Endothelial cell of umbilical vein (primary cell): ENCODE results near the gene LRRC28. TPM values are rescaled to one million over a fixed set of nuclear protein-coding genes. Genes with fewer than 3 reads are reported as not detected.

Experiments
- BruUV-seq: library from RNA; stranded (reverse); fragments of 400-500 nt; replicated peaks from 2 replicates; lab custom pipeline; 2021; lab: Mats Ljungman, UMichigan
- CTCF ChIA-PET: fragments of 300-600, 350-600 bp; sonication (Branson Sonifier 250); formaldehyde crosslinking; loops from one replicate; lab custom pipeline; 2021; ENCODE audit warnings: antibody characterized with exemption, inconsistent platforms; lab: Charles Lee
- POLR2A ChIA-PET: fragments of 300-600, 350-600 bp; sonication (Branson Sonifier 250); formaldehyde crosslinking; loops from one replicate; lab custom pipeline; 2021; ENCODE audit warnings: antibody characterized with exemption, inconsistent platforms; lab: Charles Lee
- DNase-seq: peaks from one replicate; pipeline ENCODE4 v3.0.0-alpha.2; 2011; ENCODE audit warnings: low read depth, low spot score
- FAIRE-seq: peaks from 2 replicates; lab custom pipeline; 2011; peaks lifted over from hg19 to GRCh38; lab: Jason Lieb, UNC
- H2AFZ ChIP-seq: 2 replicates; pipeline ENCODE4 v1.6.0; 2012; ENCODE audit warnings: low read depth, low read length, control low read depth, inconsistent platforms
- H3K27ac ChIP-seq: 2 replicates; pipeline ENCODE4 v1.5.1; 2011; ENCODE audit warnings: low read depth, mild to moderate bottlenecking, control low read depth, low read length, moderate library complexity; ENCODE audit not compliant: insufficient read depth
- H3K27me3 ChIP-seq, 2 experiments: 2 replicates each; pipeline versions ENCODE4 v1.6.0 to v1.6.1; 2011; ENCODE audit warnings: low read length in 2 of 2, mixed read lengths in 1 of 2; ENCODE audit not compliant: control insufficient read depth in 2 of 2, insufficient read depth in 2 of 2
- H3K36me3 ChIP-seq, 2 experiments: 2 replicates in 1 of 2; 3 replicates in 1 of 2; pipeline ENCODE4 v1.5.1; 2011; ENCODE audit warnings: low read length in 2 of 2, mild to moderate bottlenecking in 1 of 2, moderate library complexity in 1 of 2; ENCODE audit not compliant: control insufficient read depth in 2 of 2, insufficient read depth in 2 of 2; ENCODE audit errors: extremely low read depth in 1 of 2
- H3K4me1 ChIP-seq: 3 replicates; pipeline ENCODE4 v1.5.1; 2011; ENCODE audit warnings: mild to moderate bottlenecking, low read length; ENCODE audit not compliant: control insufficient read depth, insufficient read depth; ENCODE audit errors: extremely low read depth
- H3K4me2 ChIP-seq: 2 replicates; pipeline ENCODE4 v1.6.1; 2011; ENCODE audit warnings: low read length, control low read depth, mixed read lengths; ENCODE audit not compliant: insufficient read depth
- H3K4me3 ChIP-seq, 3 experiments: fragments of 200-600 bp in 1 of 3; sonication (generic), shearing (Covaris generic) in 1 of 3; replicated peaks in 1 of 3; 2 replicates each; pipeline ENCODE4 v1.5.1; 2011 to 2016; ENCODE audit warnings: control low read depth in 3 of 3, low read length in 3 of 3, mild to moderate bottlenecking in 2 of 3, inconsistent platforms in 1 of 3, low read depth in 1 of 3, moderate library complexity in 1 of 3; ENCODE audit not compliant: insufficient read depth in 1 of 3
- H3K79me2 ChIP-seq: 2 replicates; pipeline ENCODE4 v1.6.0; 2012; ENCODE audit warnings: low read length, inconsistent platforms; ENCODE audit not compliant: control insufficient read depth, insufficient read depth
- H3K9ac ChIP-seq: replicated peaks from 2 replicates; pipeline ENCODE3; 2011; ENCODE audit warnings: low read length, control low read depth; ENCODE audit not compliant: insufficient read depth; ENCODE audit errors: extremely low read depth
- H3K9me1 ChIP-seq: replicated peaks from 3 replicates; pipeline ENCODE4 v1.6.0; 2011; ENCODE audit warnings: mild to moderate bottlenecking, low read length; ENCODE audit not compliant: control insufficient read depth, insufficient read depth; ENCODE audit errors: extremely low read depth
- H3K9me3 ChIP-seq: replicated peaks from 2 replicates; pipeline ENCODE4 v1.5.1; 2012; ENCODE audit warnings: low read length, inconsistent platforms; ENCODE audit not compliant: control insufficient read depth, insufficient read depth
- H4K20me1 ChIP-seq: replicated peaks from 2 replicates; pipeline ENCODE3; 2011; ENCODE audit warnings: mild to moderate bottlenecking, low read length; ENCODE audit not compliant: control insufficient read depth, insufficient read depth; ENCODE audit errors: extremely low read depth
- CTCF ChIP-seq, 2 donors: IDR thresholded peaks; 1 replicate in 1 of 2; 2 replicates in 1 of 2; pipeline ENCODE4 v1.5.1; 2011; ENCODE audit warnings: low read length in 2 of 2, mild to moderate bottlenecking in 2 of 2, moderate library complexity in 2 of 2, control low read depth in 1 of 2, inconsistent platforms in 1 of 2, low read depth in 1 of 2; ENCODE audit not compliant: insufficient read depth in 1 of 2; ENCODE audit errors: extremely low read depth in 1 of 2
- EZH2 ChIP-seq: IDR thresholded peaks from 2 replicates; pipeline ENCODE4 v1.6.1; 2012; ENCODE audit warnings: borderline replicate concordance, low read depth, mild to moderate bottlenecking, moderate library complexity, low read length, inconsistent platforms; ENCODE audit not compliant: severe bottlenecking
- FOS ChIP-seq: IDR thresholded peaks from 2 replicates; pipeline ENCODE4 v1.6.1; 2011; ENCODE audit warnings: mild to moderate bottlenecking, low read length, moderate library complexity, borderline replicate concordance; ENCODE audit not compliant: insufficient read depth
- GATA2 ChIP-seq: IDR thresholded peaks from 2 replicates; pipeline ENCODE4 v1.7.0; 2011; ENCODE audit warnings: low read depth, mild to moderate bottlenecking, moderate library complexity, mixed read lengths, low read length; ENCODE audit not compliant: insufficient read length, insufficient read depth
- JUN ChIP-seq: IDR thresholded peaks from 2 replicates; pipeline ENCODE4 v1.6.1; 2011; ENCODE audit warnings: borderline replicate concordance, low read depth; ENCODE audit not compliant: insufficient read length, insufficient read depth
- MYC ChIP-seq: IDR thresholded peaks from one replicate; pipeline ENCODE4 v1.6.1; 2011; ENCODE audit warnings: mild to moderate bottlenecking, low read depth, low read length
- POLR2A ChIP-seq: IDR thresholded peaks from 2 replicates; pipeline ENCODE4 v1.6.1; 2012; ENCODE audit warnings: low read depth, mild to moderate bottlenecking, control low read depth, low read length
- POLR2AphosphoS5 ChIP-seq: IDR thresholded peaks from 2 replicates; pipeline ENCODE4 v1.6.1; 2012; ENCODE audit warnings: low read depth, mild to moderate bottlenecking, control low read depth, low read length, moderate library complexity; ENCODE audit not compliant: insufficient read depth
- dilution Hi-C: fragments of 300-500 bp; cut with MboI; formaldehyde crosslinking; loops from one replicate; pipeline ENCODE4 v1.15.0; 2019; ENCODE audit warnings: low sequenced_read_pairs; ENCODE audit not compliant: extremely low pct_ligation_motif_present
- intact Hi-C: fragments of 100-400 bp; cut with micrococcal nuclease; formaldehyde crosslinking; loops from one replicate; pipeline ENCODE4 v1.10.0; 2022
- polyA plus RNA-seq, 4 experiments: library from polyadenylated mRNA; depleted of rRNA in 3 of 4; stranded (reverse) in 3 of 4; unstranded in 1 of 4; fragments of >200 nt; gene quantifications; 2 replicates each; pipeline versions ENCODE4 v1.2.1 to v1.2.3, GENCODE V29; 2011 to 2012; ENCODE audit warnings: missing spikeins in 1 of 4
- total RNA-seq: library from RNA; stranded (reverse); gene quantifications from 2 replicates; pipeline ENCODE4 v1.2.3, GENCODE V29; 2021
- TF ChIP-seq, protein P1 (sequence below): IDR thresholded peaks from 2 replicates; pipeline ENCODE4 v1.6.1; 2011; ENCODE audit not compliant: insufficient read depth, insufficient read length

LRRC28 gene
- total and polyA plus RNA-seq, 2 donors (not counting 3 experiments of a cell fraction or from before 2014, with no cell fraction given), result 19.6 to 26.7 TPM

GRCh38 chr15:99343208-99343607 is 91.9 kb downstream of the LRRC28 start:
- no peaks in the 10 kb centered on the region for H3K9me1 ChIP-seq
- H3K27ac ChIP-seq, result no peak overlapping the region
- CTCF ChIA-PET, result interaction anchor here (0.7 to 6.6 kb wide), 8 partner anchors 9 to 386 kb away, joined by 3 to 103 read pairs (median 5); no protein-coding TSS in a partner anchor
- no peak overlapping the region for H3K4me2 ChIP-seq
- POLR2A ChIA-PET, result no interaction called here
- no peak for DNase-seq
- no peak overlapping the region for H2AFZ ChIP-seq
- no peak overlapping the region for H3K9ac ChIP-seq
- no peak overlapping the region for H3K4me3 ChIP-seq
- H4K20me1 ChIP-seq, result no peaks in the 10 kb centered on the region
- TF ChIP-seq JUN (no peak), CTCF (IDR thresholded peaks at IDR 0.05; ENCODE audit: extremely low read depth in 1 of 2, insufficient read depth in 1 of 2, low read depth in 1 of 2, low read length in 2 of 2) (no peak), POLR2A (no peak), GATA2 (no peak), POLR2AphosphoS5 (no peak), MYC (no peak), FOS (no peak), EZH2 (no peak)
- TF ChIP-seq, protein P1, sequence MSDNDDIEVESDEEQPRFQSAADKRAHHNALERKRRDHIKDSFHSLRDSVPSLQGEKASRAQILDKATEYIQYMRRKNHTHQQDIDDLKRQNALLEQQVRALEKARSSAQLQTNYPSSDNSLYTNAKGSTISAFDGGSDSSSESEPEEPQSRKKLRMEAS, result no peak
- H3K4me1 ChIP-seq, result peaks cover 14% of the 10 kb centered on the region
- no peaks in the 10 kb centered on the region for H3K27me3 ChIP-seq
- no TSS peak for BruUV-seq
- no peaks in the 10 kb centered on the region for H3K9me3 ChIP-seq
- FAIRE-seq, result no peak
- no peaks in the 10 kb centered on the region for H3K79me2 ChIP-seq
- intact Hi-C loops (loop anchor here (1.0 to 10.0 kb wide), 6 partner anchors 56 to 414 kb away; partner anchors contain the start of gene SYNM), dilution Hi-C loops (no loop called here)
- no peaks in the 10 kb centered on the region for H3K36me3 ChIP-seq
